Endodermal cell (in vitro differentiated cells): ENCODE data around the gene PACRG. TPM values are rescaled to one million over a fixed set of nuclear protein-coding genes. Genes with fewer than 3 reads are reported as not detected.

ENCODE experiments used
- DNase-seq: peaks from one replicate; pipeline ENCODE4 v3.0.0-alpha.2; 2017
- H3K27ac ChIP-seq: 2 replicates; pipeline ENCODE4 v1.5.1; 2013; ENCODE audit warnings: mild to moderate bottlenecking, low read depth, low read length, moderate library complexity
- H3K27me3 ChIP-seq: 2 replicates; pipeline ENCODE4 v1.6.1; 2013; ENCODE audit warnings: mild to moderate bottlenecking, low read length, moderate library complexity; ENCODE audit not compliant: insufficient read depth, control insufficient read depth, poor library complexity, severe bottlenecking
- H3K36me3 ChIP-seq: 2 replicates; pipeline ENCODE4 v1.7.0; 2013; ENCODE audit warnings: mild to moderate bottlenecking, low read length, moderate library complexity; ENCODE audit not compliant: control insufficient read depth, insufficient read depth
- H3K4me1 ChIP-seq: one replicate; pipeline ENCODE4 v1.7.0; 2013; ENCODE audit warnings: low read length; ENCODE audit not compliant: control insufficient read depth, insufficient read depth
- H3K4me3 ChIP-seq: 2 replicates; pipeline ENCODE4 v1.5.1; 2013; ENCODE audit warnings: mild to moderate bottlenecking, low read length, moderate library complexity
- H3K9ac ChIP-seq: 2 replicates; pipeline ENCODE4 v1.6.1; 2013; ENCODE audit warnings: mild to moderate bottlenecking, low read length, moderate library complexity; ENCODE audit not compliant: poor library complexity, severe bottlenecking; ENCODE audit errors: extremely low read depth
- H3K9me3 ChIP-seq: 2 replicates; pipeline ENCODE4 v1.6.1; 2013; ENCODE audit warnings: mild to moderate bottlenecking, low read length, moderate library complexity; ENCODE audit not compliant: control insufficient read depth
- H3K27ac Mint-ChIP-seq: 2 replicates; pipeline ENCODE4 v1.8.0; 2020; ENCODE audit warnings: mixed read lengths
- H3K27me3 Mint-ChIP-seq: 2 replicates; pipeline ENCODE4 v1.8.0; 2021; ENCODE audit warnings: mild to moderate bottlenecking, mixed read lengths; ENCODE audit not compliant: insufficient read depth
- H3K36me3 Mint-ChIP-seq: 2 replicates; pipeline ENCODE4 v1.8.0; 2020; ENCODE audit warnings: low read depth, mixed read lengths
- H3K4me1 Mint-ChIP-seq: 2 replicates; pipeline ENCODE4 v1.8.0; 2020; ENCODE audit warnings: mixed read lengths
- H3K4me3 Mint-ChIP-seq: 2 replicates; pipeline ENCODE4 v1.8.0; 2020; ENCODE audit warnings: mild to moderate bottlenecking, moderate library complexity, mixed read lengths
- H3K9me3 Mint-ChIP-seq: 2 replicates; pipeline ENCODE4 v1.8.0; 2020; ENCODE audit warnings: mild to moderate bottlenecking, mixed read lengths
- CTCF ChIP-seq: fragments of 200-600 bp; sonication (generic); conservative IDR thresholded peaks from 2 replicates; pipeline ENCODE4 v1.5.0; 2021; ENCODE audit warnings: antibody characterized with exemption, mild to moderate bottlenecking
- WGBS, 2 experiments: methylation state at CpG; one replicate each; pipeline versions ENCODE4 v1.1.5 to v1.1.7; 2013; ENCODE audit warnings: missing lambda C conversion rate in 2 of 2, mixed read lengths in 1 of 2; ENCODE audit not compliant: insufficient coverage in 1 of 2, insufficient read length in 1 of 2; 5-methylcytosine and 5-hydroxymethylcytosine counted together
- total RNA-seq, 2 donors: library from RNA; stranded (reverse); fragmentation: NEBNext Ultra II Directional in 1 of 2; extraction: Animal tissue kit (Norgen Biotek cat#: 25700) in 1 of 2; gene quantifications; 2 replicates in 1 of 2; 3 replicates in 1 of 2; pipeline ENCODE4 v1.2.1, GENCODE V29; 2021

The PACRG gene
- total RNA-seq, 2 donors from 2014 or later: 0.42 to 0.44 TPM

- DNase-seq: no peak
- no peak overlapping the region for H3K4me3 ChIP-seq
- Mint-ChIP-seq H3K36me3 (no peaks in the 10 kb centered on the region), H3K27me3 (peaks cover 3% of the 10 kb centered on the region), H3K9me3 (peaks cover 21% of the 10 kb centered on the region), H3K27ac (no peak overlapping the region), H3K4me3 (no peak overlapping the region), H3K4me1 (no peaks in the 10 kb centered on the region)
- 91 to 93% methylated on average over 4 to 5 of the region's 5 CpGs for WGBS, 2 experiments
- H3K27me3 ChIP-seq: no peaks in the 10 kb centered on the region
- no peak for TF ChIP-seq CTCF
- peaks cover 3% of the 10 kb centered on the region for H3K9me3 ChIP-seq
- no peaks in the 10 kb centered on the region for H3K36me3 ChIP-seq
- H3K27ac ChIP-seq: no peak overlapping the region
- no peak overlapping the region for H3K9ac ChIP-seq
- no peaks in the 10 kb centered on the region for H3K4me1 ChIP-seq
Measured at GRCh38 chr6:163021054-163021453, 293.3 kb downstream of the PACRG start.

GRCh38 chr6:163023700-163024099 is 295.9 kb downstream of the PACRG start:
- TF ChIP-seq CTCF: no peak
- H3K4me3 ChIP-seq: no peak overlapping the region
- H3K9me3 Mint-ChIP-seq: peaks cover 21% of the 10 kb centered on the region
- H3K27ac Mint-ChIP-seq: no peak overlapping the region
- no peak overlapping the region for H3K9ac ChIP-seq
- H3K36me3 Mint-ChIP-seq: no peaks in the 10 kb centered on the region
- peaks cover 3% of the 10 kb centered on the region for H3K27me3 Mint-ChIP-seq
- no peaks in the 10 kb centered on the region for H3K27me3 ChIP-seq
- H3K36me3 ChIP-seq: no peaks in the 10 kb centered on the region
- H3K4me1 ChIP-seq: no peaks in the 10 kb centered on the region
- no peak overlapping the region for H3K4me3 Mint-ChIP-seq
- no peak overlapping the region for H3K27ac ChIP-seq
- DNase-seq: no peak
- H3K9me3 ChIP-seq: peaks cover 3% of the 10 kb centered on the region
- peaks cover 2% of the 10 kb centered on the region for H3K4me1 Mint-ChIP-seq
- 94 to 100% methylated on average over 1 of the region's 1 CpG for WGBS, 2 experiments

- Mint-ChIP-seq H3K27me3 (no peaks in the 10 kb centered on the region), H3K9me3 (peaks cover 25% of the 10 kb centered on the region), H3K4me1 (peaks cover 2% of the 10 kb centered on the region), H3K27ac (no peak overlapping the region), H3K36me3 (no peaks in the 10 kb centered on the region), H3K4me3 (no peak overlapping the region)
- Histone ChIP-seq H3K27me3 (no peaks in the 10 kb centered on the region), H3K27ac (no peak overlapping the region), H3K9me3 (peaks cover 4% of the 10 kb centered on the region), H3K4me3 (no peak overlapping the region), H3K36me3 (no peaks in the 10 kb centered on the region), H3K4me1 (no peaks in the 10 kb centered on the region), H3K9ac (no peak overlapping the region)
- no peak for TF ChIP-seq CTCF
- WGBS, 2 experiments: 87 to 100% methylated on average over 2 to 4 of the region's 4 CpGs
- DNase-seq: no peak
Measured at GRCh38 chr6:163026893-163027292, 299.1 kb downstream of the PACRG start.
